OCI-LY3 (cell line): ENCODE measurements around the gene BTRC.

Experiments used
- EZH2phosphoT487 ChIP-seq: fragments of 200-600 bp; shearing (Covaris generic); IDR thresholded peaks from 2 replicates; pipeline ENCODE4 v1.6.1; 2018; ENCODE audit warnings: antibody characterized with exemption, mixed run types, low read depth
- TF ChIP-seq, protein P1 (sequence below): fragments of 200-600, 300-600 bp; sonication (generic); IDR thresholded peaks from 2 replicates; pipeline ENCODE4 v1.5.1; 2014; ENCODE audit warnings: antibody characterized with exemption, low read length, low read depth

DNA sequence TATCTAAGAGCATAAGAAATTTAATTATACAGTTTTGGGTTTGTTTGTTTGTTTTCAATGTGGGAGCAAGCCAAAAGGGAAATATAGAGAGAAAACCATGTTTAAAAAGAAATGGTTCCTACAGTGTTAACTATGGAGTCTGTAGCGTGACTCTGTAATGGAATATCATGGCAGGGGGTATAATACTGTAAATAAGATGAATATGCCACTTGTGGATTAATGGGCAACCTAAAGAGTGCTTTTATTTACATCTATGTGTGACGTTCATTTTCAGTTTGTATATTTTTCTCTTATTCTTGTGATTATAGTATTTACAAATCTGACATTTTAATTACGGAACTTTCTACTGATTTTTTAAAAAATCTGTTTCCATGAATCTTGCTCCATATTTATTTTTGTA is 138.2 kb downstream of the BTRC start:
- TF ChIP-seq, protein P1, sequence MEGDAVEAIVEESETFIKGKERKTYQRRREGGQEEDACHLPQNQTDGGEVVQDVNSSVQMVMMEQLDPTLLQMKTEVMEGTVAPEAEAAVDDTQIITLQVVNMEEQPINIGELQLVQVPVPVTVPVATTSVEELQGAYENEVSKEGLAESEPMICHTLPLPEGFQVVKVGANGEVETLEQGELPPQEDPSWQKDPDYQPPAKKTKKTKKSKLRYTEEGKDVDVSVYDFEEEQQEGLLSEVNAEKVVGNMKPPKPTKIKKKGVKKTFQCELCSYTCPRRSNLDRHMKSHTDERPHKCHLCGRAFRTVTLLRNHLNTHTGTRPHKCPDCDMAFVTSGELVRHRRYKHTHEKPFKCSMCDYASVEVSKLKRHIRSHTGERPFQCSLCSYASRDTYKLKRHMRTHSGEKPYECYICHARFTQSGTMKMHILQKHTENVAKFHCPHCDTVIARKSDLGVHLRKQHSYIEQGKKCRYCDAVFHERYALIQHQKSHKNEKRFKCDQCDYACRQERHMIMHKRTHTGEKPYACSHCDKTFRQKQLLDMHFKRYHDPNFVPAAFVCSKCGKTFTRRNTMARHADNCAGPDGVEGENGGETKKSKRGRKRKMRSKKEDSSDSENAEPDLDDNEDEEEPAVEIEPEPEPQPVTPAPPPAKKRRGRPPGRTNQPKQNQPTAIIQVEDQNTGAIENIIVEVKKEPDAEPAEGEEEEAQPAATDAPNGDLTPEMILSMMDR = no peak
- no peak for TF ChIP-seq EZH2phosphoT487
